Measurements from ENCODE around the gene ATP2B2. TPM values are rescaled to one million over a fixed set of nuclear protein-coding genes. Genes with fewer than 3 reads are reported as not detected.

Gene ATP2B2
- total and polyA plus RNA-seq, 10 of the 15 experiments (the other 5 are each of a cell fraction or from before 2014, with no cell fraction given), result 0.04 TPM; not detected in 9

DNA sequence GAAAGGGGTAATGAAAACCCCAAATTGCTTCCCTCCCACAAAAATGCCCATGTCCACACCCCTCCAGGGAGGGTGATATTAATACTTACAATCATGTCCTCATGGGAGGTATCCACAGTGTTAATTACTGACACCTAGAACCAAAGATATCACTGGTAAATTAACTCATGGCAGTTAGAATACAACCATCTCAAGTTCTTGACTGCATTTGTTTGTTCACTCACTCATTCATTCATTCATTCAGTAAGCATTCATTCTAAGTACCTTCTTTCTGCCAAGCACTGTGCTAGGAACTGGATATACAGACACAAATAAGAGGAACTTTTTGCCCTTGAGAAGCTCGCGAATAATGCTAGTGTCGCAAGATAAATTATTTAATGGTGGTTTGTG lies 187.4 kb downstream of the ATP2B2 start:
- no peaks in the 10 kb centered on the region for H4K20me1 ChIP-seq (ENCODE audit: control insufficient read depth, insufficient read depth)
- H3K9me3 ChIP-seq (replicated peaks; ENCODE audit: control insufficient read depth, insufficient read depth, low read length), result no peaks in the 10 kb centered on the region
- ATAC-seq (no peak), DNase-seq (ENCODE audit: low read depth, low spot score) (no peak), FAIRE-seq (no peak)
- ChIA-PET SMC1A (ENCODE audit: uncharacterized antibody, unreplicated experiment) (no interaction called here), CTCF (no interaction called here), POLR2A (no interaction called here), RAD21 (ENCODE audit: unreplicated experiment) (no interaction called here)
- in situ Hi-C loops (cut with MboI), result no loop called here
- H3K79me2 ChIP-seq (ENCODE audit: control insufficient read depth, insufficient read depth, low read length), result peaks cover 24% of the 10 kb centered on the region
- no peak overlapping the region for H2AFZ ChIP-seq (ENCODE audit: control insufficient read depth, low read depth, low read length)
- TF ChIP-seq NR2C2 (IDR thresholded peaks at IDR 0.05; ENCODE audit: borderline replicate concordance, control insufficient read depth, insufficient read length, low read depth), result no peak
- peak; percentile 56; the same call in 1 of the 2 replicates for TF ChIP-seq ZNF24 (IDR thresholded peaks at IDR 0.05)
- no peaks in the 10 kb centered on the region for H3K27me3 ChIP-seq (replicated peaks in 1 of 2; ENCODE audit: control insufficient read depth in 2 of 2, insufficient read depth in 2 of 2, low read length in 1 of 2)
- BruUV-seq (replicated peaks), result no TSS peak
- no peak overlapping the region for H3K4me3 ChIP-seq
- no peak overlapping the region for H3K9ac ChIP-seq (ENCODE audit: control insufficient read depth, insufficient read depth, low read length)
- WGBS (ENCODE audit: insufficient coverage, insufficient replicate concordance, low lambda C conversion rate, missing lambda C conversion rate), result 96% methylated on average over 3 of the region's 3 CpGs
- peaks cover 6 to 35% of the 10 kb centered on the region in 2 experiments for H3K36me3 ChIP-seq (ENCODE audit: control insufficient read depth in 2 of 2, insufficient read depth in 2 of 2, low read length in 1 of 2)
- intact Hi-C loops (cut with micrococcal nuclease; ENCODE audit: unreplicated experiment), result no loop called here
- H3K4me1 ChIP-seq (ENCODE audit: control insufficient read depth, insufficient read depth, low read length), result 0 out of 2 replicates have a peak, but pooled peaks cover 3% of the 10 kb centered on the region
- H3K27ac ChIP-seq (ENCODE audit: control insufficient read depth, insufficient read depth), result no peak overlapping the region
- H3K4me2 ChIP-seq (ENCODE audit: control insufficient read depth, insufficient read depth), result no peak overlapping the region

GRCh38 chr3:10317311-10317960 lies 187.9 kb downstream of the ATP2B2 start:
- 0 out of 2 replicates have a peak, but pooled peaks cover 3% of the 10 kb centered on the region for H3K4me1 ChIP-seq (ENCODE audit: control insufficient read depth, insufficient read depth, low read length)
- in situ Hi-C loops (cut with MboI) (no loop called here), intact Hi-C loops (cut with micrococcal nuclease; ENCODE audit: unreplicated experiment) (no loop called here)
- H3K4me3 ChIP-seq, result no peak overlapping the region
- DNase-seq (ENCODE audit: low read depth, low spot score), result no peak
- no peaks in the 10 kb centered on the region for H4K20me1 ChIP-seq (ENCODE audit: control insufficient read depth, insufficient read depth)
- no peak for FAIRE-seq
- TF ChIP-seq MYC (IDR thresholded peaks at IDR 0.05; ENCODE audit: insufficient read depth, insufficient read length, insufficient replicate concordance, low read length, severe bottlenecking), result no peak
- no peak for TF ChIP-seq SIX5 (IDR thresholded peaks at IDR 0.05; ENCODE audit: low read depth, low read length, severe bottlenecking)
- H3K36me3 ChIP-seq (ENCODE audit: control insufficient read depth in 2 of 2, insufficient read depth in 2 of 2, low read length in 1 of 2), result peaks cover 8 to 39% of the 10 kb centered on the region in 2 experiments
- ChIA-PET CTCF (no interaction called here), SMC1A (ENCODE audit: uncharacterized antibody, unreplicated experiment) (no interaction called here), RAD21 (ENCODE audit: unreplicated experiment) (no interaction called here), POLR2A (no interaction called here)
- peaks cover 24% of the 10 kb centered on the region for H3K79me2 ChIP-seq (ENCODE audit: control insufficient read depth, insufficient read depth, low read length)
- H3K27ac ChIP-seq (ENCODE audit: control insufficient read depth, insufficient read depth), result no peak overlapping the region
- ATAC-seq, result no peak
- no peak overlapping the region for H2AFZ ChIP-seq (ENCODE audit: control insufficient read depth, low read depth, low read length)
- H3K4me2 ChIP-seq (ENCODE audit: control insufficient read depth, insufficient read depth), result no peak overlapping the region
- WGBS (ENCODE audit: insufficient coverage, insufficient replicate concordance, low lambda C conversion rate, missing lambda C conversion rate), result 100% methylated on average over 4 of the region's 4 CpGs
- no TSS peak for BruUV-seq (replicated peaks)
- H3K9me3 ChIP-seq (replicated peaks; ENCODE audit: control insufficient read depth, insufficient read depth, low read length), result no peaks in the 10 kb centered on the region
- no peak overlapping the region for H3K9ac ChIP-seq (ENCODE audit: control insufficient read depth, insufficient read depth, low read length)
- no peaks in the 10 kb centered on the region for H3K27me3 ChIP-seq (replicated peaks in 1 of 2; ENCODE audit: control insufficient read depth in 2 of 2, insufficient read depth in 2 of 2, low read length in 1 of 2)
